HG03103 (cell line): Measurements from ENCODE around the gene CCR5AS.
"Not testable (repeated sequence)": the region's sequence is repeated elsewhere in the genome, so short reads cannot be mapped to it uniquely, and the experiment has no call there.

Experiments used
- ATAC-seq: cut with Tn5 transposase; IDR thresholded peaks from one replicate; pipeline ENCODE4 v1.9.1; 2021; ENCODE audit warnings: low read depth; ENCODE audit not compliant: unreplicated experiment

The CCR5AS gene

GRCh38 chr3:46429671-46430070, 22.8 kb upstream of the CCR5AS start:
- no peak for ATAC-seq

- no peak for ATAC-seq
Observed at GRCh38 chr3:46429250-46429649, 22.4 kb upstream of the CCR5AS start.

GRCh38 chr3:46427916-46428833, 21.3 kb upstream of the CCR5AS start:
- no peak for ATAC-seq

- ATAC-seq = not testable (repeated sequence)
Observed at GRCh38 chr3:46427404-46427803, 20.5 kb upstream of the CCR5AS start.

GRCh38 chr3:46426476-46426875, 19.6 kb upstream of the CCR5AS start:
- not testable (repeated sequence) for ATAC-seq

- no peak for ATAC-seq
Observed at GRCh38 chr3:46423588-46423987, 16.7 kb upstream of the CCR5AS start.

GRCh38 chr3:46422617-46423016, 15.8 kb upstream of the CCR5AS start:
- ATAC-seq = no peak

GRCh38 chr3:46420931-46421330, 14.1 kb upstream of the CCR5AS start:
- no peak for ATAC-seq

- ATAC-seq = no peak
Observed at GRCh38 chr3:46419816-46420215, 12.9 kb upstream of the CCR5AS start.

GRCh38 chr3:46417841-46418611, 11.2 kb upstream of the CCR5AS start:
- ATAC-seq = no peak

GRCh38 chr3:46416811-46417510, 10.1 kb upstream of the CCR5AS start:
- ATAC-seq = no peak

- no peak for ATAC-seq
Observed at GRCh38 chr3:46416125-46416810, 9.4 kb upstream of the CCR5AS start.

GRCh38 chr3:46414739-46415138, 7.9 kb upstream of the CCR5AS start:
- no peak for ATAC-seq

GRCh38 chr3:46413951-46414350, 7.1 kb upstream of the CCR5AS start:
- ATAC-seq = no peak

- no peak for ATAC-seq
Observed at GRCh38 chr3:46412786-46413298, 6.0 kb upstream of the CCR5AS start.

GRCh38 chr3:46411271-46411670, 4.4 kb upstream of the CCR5AS start:
- ATAC-seq = no peak

GRCh38 chr3:46410669-46411068, 3.8 kb upstream of the CCR5AS start:
- ATAC-seq = no peak

- ATAC-seq = no peak
Observed at GRCh38 chr3:46409739-46410489, 3.0 kb upstream of the CCR5AS start.

- no peak for ATAC-seq
Observed at GRCh38 chr3:46408853-46409252, 2.0 kb upstream of the CCR5AS start.

GRCh38 chr3:46407970-46408369, 1.1 kb upstream of the CCR5AS start:
- ATAC-seq = no peak
